HG03045 (cell line): ENCODE data around the gene RAB36.

Experiments
- ATAC-seq: cut with Tn5 transposase; IDR thresholded peaks from one replicate; pipeline ENCODE4 v1.9.1; 2021; ENCODE audit warnings: mild to moderate bottlenecking, moderate library complexity; ENCODE audit not compliant: unreplicated experiment

The RAB36 gene

DNA sequence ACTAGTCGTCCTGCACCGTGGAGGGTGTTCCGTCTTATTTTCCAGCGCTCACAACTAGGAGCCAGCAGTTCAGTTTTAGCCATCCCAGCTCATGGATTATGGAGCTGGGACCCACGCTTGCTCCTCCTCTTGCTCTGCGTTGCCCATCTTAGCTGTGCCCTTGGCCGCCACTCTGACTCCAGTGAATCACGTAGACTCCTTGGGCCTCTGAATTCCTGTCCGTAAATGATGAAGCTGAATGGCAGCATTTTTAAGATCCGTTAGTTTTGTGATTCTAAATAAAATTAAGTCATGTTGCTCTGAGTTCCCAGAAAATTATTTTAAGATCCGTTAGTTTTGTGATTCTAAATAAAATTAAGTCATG lies 58.8 kb downstream of the RAB36 start:
- ATAC-seq, result no peak

DNA sequence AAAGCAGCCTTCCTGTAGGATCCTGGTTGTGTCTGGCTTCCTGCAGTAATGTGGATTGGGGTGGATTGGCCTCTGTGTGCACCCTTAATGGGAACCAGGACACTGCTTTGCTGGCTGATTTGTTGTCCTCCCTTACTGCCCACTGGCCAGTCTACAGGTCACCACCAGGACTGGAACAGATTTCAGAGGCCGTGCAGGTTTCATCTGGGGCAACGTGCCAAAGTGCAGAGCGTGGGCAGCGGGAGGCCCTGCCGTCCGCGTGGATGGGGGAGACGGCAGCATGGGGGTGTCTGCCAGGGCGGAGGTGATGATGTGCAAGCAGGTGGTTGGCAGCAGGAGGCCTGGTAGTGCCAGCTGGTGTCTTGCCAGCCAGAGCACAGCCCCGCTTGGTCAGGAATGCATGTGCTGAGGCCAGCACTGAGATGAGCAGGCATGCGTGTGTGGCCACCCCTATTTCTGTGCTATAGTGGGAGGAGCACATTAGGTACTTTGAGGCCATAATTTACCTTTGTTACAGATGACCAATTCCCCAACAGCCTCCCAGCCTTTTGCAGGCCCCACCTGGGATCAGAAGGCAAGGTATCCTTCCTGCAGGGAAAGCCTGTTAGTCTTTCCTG lies 59.4 kb downstream of the RAB36 start:
- no peak for ATAC-seq

DNA sequence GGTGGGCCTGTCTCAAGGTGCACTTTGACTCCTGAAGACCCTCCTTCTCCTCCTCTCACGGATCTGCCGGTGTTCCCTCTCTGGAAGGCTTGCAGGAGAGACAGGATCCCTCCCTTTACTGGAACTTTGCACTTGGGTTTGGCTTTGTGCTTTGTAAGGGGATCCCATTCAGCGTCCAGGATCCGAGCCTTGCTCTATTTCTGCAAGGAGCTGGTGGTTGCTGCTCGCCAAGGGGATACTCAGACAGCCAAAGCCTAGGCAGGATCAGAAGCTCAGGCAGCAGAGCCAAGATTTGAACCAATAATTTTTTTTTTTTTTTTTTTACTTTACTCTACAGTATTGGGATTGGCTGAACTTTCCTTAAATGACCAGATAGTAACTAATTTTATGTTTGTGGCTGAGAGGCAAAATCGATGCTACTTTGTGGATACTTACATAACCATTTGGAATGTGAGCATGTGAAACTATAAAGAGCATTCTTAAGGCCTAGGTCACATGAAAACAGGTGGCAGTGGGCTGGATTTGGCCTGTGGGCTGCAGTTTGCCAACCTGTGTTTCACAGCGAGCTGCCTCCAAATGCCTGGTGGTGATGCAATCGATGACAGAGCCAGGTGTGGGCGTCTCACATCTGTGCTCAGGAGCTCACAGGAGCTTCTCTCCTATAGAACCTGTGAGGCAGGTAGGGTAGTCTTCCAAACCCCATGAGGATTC lies 60.2 kb downstream of the RAB36 start:
- no peak for ATAC-seq

DNA sequence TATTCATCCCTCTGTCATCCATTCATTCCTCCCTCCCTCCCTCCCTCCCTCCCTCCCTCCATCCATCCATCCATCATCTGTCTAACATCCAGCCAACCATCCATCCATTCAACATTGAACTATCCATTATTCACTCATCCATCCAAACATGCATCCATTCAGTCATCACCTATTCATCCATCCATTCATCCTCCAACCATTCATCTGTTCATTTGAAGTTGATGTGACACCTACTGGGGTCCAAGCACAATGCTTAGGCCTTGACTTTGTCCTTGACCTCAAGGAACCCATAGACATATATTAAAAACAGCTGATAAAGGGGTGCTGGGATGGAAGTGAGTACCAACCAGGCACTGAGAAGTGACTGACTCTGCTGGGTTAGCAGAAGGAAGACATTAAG lies 61.6 kb downstream of the RAB36 start:
- ATAC-seq, result no peak

DNA sequence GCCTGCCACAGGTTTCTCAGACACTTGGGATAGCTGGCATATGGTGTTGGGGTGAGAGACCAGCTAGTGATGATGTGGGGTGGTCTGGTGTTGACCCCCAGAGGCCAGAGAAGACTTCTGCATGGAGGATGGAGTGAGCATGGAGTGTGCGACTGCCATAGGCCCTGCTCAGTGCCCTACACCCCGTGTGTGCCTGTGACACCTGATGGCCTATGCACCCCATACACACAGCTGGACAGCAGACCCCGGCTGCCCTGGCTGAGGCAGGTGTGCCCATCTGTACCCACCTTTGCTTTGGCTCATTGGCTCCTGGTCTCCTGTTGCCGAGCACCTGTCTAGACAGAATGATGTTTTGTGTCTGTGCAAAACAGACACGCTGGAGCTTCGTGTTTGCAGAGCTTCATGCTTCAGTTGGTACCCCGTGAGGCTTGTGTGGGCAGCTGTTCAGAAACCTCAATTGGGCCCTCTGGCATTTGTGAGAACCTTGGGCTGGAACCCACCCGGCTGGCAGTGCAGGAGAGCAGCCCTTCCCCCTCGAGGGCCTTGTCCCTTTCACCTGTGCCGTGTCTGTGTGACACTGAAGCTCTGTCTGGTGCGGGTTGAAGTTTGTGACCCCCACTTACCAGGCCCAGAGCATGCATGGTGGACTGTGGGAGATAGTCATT lies 62.6 kb downstream of the RAB36 start:
- ATAC-seq, result no peak

DNA sequence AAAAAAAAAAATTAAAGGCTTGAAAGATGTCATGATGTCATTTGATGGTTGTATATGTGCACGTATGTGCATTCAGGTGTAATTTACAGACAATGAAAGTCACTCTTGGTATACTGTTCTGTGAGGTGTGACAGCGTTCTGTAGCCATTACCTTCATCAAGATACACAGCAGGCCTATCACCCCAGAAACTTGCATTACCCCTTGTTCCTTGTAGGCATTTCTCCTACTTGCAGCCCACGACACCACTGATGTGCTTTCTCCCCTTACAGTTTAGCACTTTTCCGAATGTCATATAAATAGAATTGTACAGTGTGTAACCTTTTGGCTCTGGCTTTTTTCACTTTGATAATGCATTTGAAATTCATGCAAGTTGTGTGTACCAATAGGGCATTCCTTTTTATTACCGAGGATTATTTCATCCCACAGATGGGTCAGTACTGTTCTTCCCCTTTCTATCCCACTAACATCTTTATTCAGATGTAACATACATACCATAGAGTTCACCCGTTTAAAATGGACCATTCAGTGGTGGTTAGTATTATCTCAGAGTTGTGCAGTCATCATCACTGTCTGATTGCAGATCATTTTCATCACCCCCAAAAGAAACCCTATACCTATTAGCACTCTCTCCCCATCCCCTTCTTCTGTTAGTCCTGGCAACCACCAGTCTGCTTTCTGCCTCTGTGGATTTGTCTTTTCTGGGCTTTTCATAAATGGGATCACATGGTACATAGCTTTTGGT lies 65.3 kb downstream of the RAB36 start:
- ATAC-seq, result no peak

DNA sequence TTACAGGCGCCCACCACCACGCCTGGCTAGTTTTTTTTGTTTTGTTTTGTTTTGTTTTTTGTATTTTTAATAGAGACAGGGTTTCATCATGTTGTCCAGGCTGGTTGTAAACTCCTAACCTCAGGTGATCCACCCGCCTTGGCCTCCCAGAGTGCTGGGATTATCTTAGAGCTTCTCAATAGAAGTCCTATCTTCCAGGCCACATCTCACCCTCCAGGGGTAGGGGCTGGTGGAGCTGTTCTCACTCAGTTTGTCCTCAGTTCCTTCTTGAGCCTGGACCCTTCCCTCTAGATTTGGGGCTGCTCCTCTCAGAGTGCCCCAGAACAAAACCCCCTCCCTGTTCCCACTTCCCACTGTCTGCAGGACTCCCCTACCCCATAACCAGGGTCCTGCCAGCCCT lies 66.3 kb downstream of the RAB36 start:
- no peak for ATAC-seq

DNA sequence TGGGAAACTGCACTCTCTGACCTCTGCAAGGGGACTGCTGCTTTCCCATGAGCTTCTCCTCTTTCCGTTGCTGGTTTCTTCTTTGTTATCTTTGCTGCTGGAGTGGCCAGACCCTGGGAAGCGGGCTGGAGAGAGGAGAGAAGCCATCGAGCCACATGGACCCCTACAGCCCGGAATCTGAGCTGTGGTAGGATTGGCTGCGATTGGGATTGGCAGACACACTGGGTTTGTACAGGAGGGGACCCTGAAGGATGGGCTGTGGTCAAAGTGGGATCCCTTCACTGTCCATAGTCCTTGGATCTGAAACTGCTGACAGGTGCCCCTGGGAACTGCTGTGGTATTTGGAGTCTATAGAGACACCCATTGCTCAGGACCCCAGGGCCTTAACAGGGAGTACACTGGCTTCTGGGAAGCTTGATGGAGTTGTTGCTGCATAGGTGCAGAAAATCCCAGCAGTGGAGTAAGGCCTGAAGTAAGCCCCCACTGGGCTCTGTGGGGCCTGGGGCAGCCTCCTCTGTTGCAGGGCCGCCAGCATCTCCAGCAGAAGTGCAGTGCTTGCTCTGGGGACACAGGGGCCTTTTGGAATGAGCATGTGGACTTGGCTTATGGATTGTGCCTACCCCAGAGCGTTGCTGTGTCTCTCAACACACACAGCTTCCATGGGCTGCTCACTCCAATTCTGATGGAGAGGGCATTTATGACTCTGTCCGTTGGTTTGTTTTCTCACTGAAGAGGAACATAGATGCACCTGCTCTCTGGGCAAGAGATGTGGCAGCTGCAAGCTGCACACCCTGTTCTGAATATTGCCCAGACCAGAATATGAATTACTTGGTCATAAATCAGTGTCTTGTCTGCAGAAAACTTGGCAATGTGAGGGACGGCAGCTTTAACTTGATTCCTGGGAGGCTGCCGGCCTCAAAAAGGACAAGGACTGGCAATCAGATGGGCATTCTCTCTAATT lies 67.1 kb downstream of the RAB36 start:
- ATAC-seq, result no peak

DNA sequence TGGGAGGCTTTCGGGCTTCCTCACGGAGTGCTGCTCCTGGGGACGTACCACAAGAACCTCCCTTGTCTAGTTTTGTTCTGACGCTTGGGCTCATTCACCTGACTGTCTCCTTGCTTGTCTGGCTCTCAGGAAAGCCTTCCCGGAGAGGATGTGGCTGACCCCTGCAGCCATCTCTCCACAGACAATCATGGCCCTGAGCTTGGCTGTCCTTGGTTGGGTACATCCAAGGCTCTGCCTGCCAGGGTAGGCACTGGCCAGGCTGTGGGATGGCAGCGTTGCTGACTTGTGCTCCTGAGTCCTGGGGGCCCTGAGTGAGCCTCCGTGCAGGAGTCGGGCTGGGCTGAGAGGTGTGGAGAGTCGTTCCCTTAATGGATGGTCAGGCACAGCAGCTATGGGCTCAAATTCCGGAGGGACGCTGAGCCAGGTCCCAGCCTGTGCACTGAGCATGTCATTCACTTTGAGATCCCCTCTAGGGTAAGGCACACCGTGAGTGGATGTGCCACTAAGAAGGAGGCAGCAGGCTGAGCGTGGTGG lies 67.8 kb downstream of the RAB36 start:
- ATAC-seq, result no peak

DNA sequence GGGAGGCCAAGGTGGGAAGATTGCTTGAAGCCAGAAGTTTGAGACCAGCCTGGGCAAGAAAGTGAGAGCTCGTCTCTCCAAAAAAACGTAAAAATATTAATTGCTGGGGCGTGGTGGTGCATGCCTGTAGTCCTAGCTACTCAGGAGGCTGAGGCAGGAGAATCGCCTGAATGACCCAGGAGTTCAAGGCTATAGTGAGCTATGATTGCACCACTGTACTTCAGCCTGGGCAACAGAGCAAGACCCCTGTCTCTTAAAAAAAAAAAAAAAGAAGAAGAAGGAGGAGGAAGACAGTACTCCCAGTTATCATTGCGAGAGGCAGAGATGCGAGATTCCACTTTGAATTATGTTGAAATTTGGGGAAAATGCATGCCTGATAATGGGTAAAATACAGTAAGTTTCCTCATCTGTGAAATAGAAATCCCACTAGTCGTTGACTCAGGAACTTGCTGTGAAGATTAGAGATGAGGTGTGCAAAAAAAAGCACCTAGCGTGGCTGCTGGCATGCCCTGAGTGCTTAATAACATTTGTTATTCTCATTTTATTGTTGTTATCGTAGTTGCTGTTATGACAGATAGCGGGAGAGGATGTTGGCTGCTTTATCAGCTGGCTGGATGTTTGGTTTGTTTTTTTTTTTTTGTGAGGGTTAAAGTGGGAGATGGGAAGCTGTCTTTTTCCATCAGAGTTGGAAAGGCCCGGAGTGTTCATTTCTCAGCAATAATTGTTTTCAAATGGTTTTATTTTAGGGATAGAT lies 68.5 kb downstream of the RAB36 start:
- ATAC-seq, result no peak
